ENCODE results near the gene SAMD13.

- TF ChIP-seq CTCF (IDR thresholded peaks at IDR 0.05) (no peak), POLR2AphosphoS5 (IDR thresholded peaks at IDR 0.05; ENCODE audit: low read depth, low read length) (no peak), NRF1 (IDR thresholded peaks at IDR 0.05; ENCODE audit: low read depth, low read length) (no peak), MAX (IDR thresholded peaks at IDR 0.05; ENCODE audit: low read depth) (no peak), RAD21 (IDR thresholded peaks at IDR 0.05; ENCODE audit: low read length) (no peak), YY1 (IDR thresholded peaks at IDR 0.05; ENCODE audit: low read depth) (no peak), GABPA (IDR thresholded peaks at IDR 0.05; ENCODE audit: low read depth) (no peak), FOSL2 (IDR thresholded peaks at IDR 0.05; ENCODE audit: borderline replicate concordance, low read depth) (no peak), SIN3A (IDR thresholded peaks at IDR 0.05; ENCODE audit: borderline replicate concordance, low read depth, low read length) (no peak), EZH2phosphoT487 (IDR thresholded peaks at IDR 0.05; ENCODE audit: borderline replicate concordance, low read depth) (no peak)
Measured at GRCh38 chr1:84398175-84399155, 97.0 kb downstream of the SAMD13 start, which contains the start of gene DNASE2B.

Data from SK-N-SH (cell line).